Kidney (tissue), 14 donors: Measurements from ENCODE around the gene BCLAF1. TPM values are rescaled to one million over a fixed set of nuclear protein-coding genes. Genes with fewer than 3 reads are reported as not detected.
A peak's percentile ranks its signal among the peaks of the same experiment; 100 is the strongest.

Experiments
- DNase-seq, 5 donors: peaks; one replicate each; pipeline ENCODE4 v3.0.0-alpha.2; 2013 to 2020
- FAIRE-seq: peaks from 2 replicates; lab custom pipeline; 2012; peaks lifted over from hg19 to GRCh38; lab: Jason Lieb, UNC
- H3K27ac ChIP-seq, 2 donors: one replicate each; pipeline ENCODE4 v1.7.0; 2013; ENCODE audit warnings: low read depth in 2 of 2, low read length in 2 of 2, inconsistent platforms in 1 of 2
- H3K27me3 ChIP-seq: one replicate; pipeline ENCODE4 v1.7.1; 2013; ENCODE audit warnings: low read length, inconsistent platforms; ENCODE audit not compliant: control insufficient read depth, insufficient read depth
- H3K36me3 ChIP-seq, 3 donors: one replicate each; pipeline versions ENCODE4 v1.7.0 to v1.7.1; 2013; ENCODE audit warnings: low read length in 3 of 3, control low read depth in 1 of 3, inconsistent platforms in 1 of 3; ENCODE audit not compliant: insufficient read depth in 3 of 3, control insufficient read depth in 2 of 3
- H3K4me1 ChIP-seq, 3 donors: one replicate each; pipeline versions ENCODE4 v1.7.0 to v1.7.1; 2013; ENCODE audit warnings: low read length in 3 of 3, inconsistent platforms in 1 of 3, low read depth in 1 of 3; ENCODE audit not compliant: control insufficient read depth in 2 of 3, insufficient read depth in 2 of 3
- H3K4me3 ChIP-seq, 3 donors: one replicate each; pipeline versions ENCODE4 v1.7.0 to v1.8.1; 2013; ENCODE audit warnings: low read length in 3 of 3, control low read depth in 1 of 3, inconsistent platforms in 1 of 3
- H3K9ac ChIP-seq, 3 donors: one replicate each; pipeline versions ENCODE4 v1.7.0 to v1.7.1; 2013; ENCODE audit warnings: low read length in 3 of 3, control low read depth in 1 of 3, inconsistent platforms in 1 of 3
- H3K9me3 ChIP-seq, 3 donors: one replicate each; pipeline versions ENCODE4 v1.7.0 to v1.7.1; 2013; ENCODE audit warnings: low read length in 3 of 3, control low read depth in 1 of 3, inconsistent platforms in 1 of 3; ENCODE audit not compliant: control insufficient read depth in 2 of 3, insufficient read depth in 1 of 3
- CTCF ChIP-seq: IDR thresholded peaks from 3 replicates; pipeline ENCODE4 v1.5.1; 2012; ENCODE audit warnings: mild to moderate bottlenecking, moderate library complexity, borderline replicate concordance; ENCODE audit not compliant: insufficient read depth; ENCODE audit errors: extremely low read depth
- intact Hi-C: fragments of 100-400 bp; cut with DNase I; formaldehyde crosslinking; loops from one replicate; pipeline ENCODE4 v1.11.1; 2022
- polyA plus RNA-seq: library from polyadenylated mRNA; stranded (reverse); fragments of 350-450 nt; fragmentation: Illumina TruSeq; extraction: RNeasy Lipid Tissue Mini Kit (QIAGEN cat#74804); gene quantifications from one replicate; pipeline ENCODE4 v1.2.3, GENCODE V29; 2014; ENCODE audit warnings: low read depth, low replicate concordance; ENCODE audit not compliant: insufficient read depth
- total RNA-seq: library from RNA; stranded (reverse); fragmentation: NEBNext Ultra II Directional; extraction: Animal tissue kit (Norgen Biotek cat#: 25700); gene quantifications from one replicate; pipeline ENCODE4 v1.2.1, GENCODE V29; 2021
- donor health status: control.
- donor health status: control.
- donor health status: control.
- donor health status: control.
- donor health status: control.
- donor health status: DM: yes; HTN: yes; CAD: no.
- donor health status: Normal renal cell carcinoma (clear cell type).

Gene BCLAF1
- total and polyA plus RNA-seq, 2 donors from 2014 or later = 18.3 to 132 TPM

DNA sequence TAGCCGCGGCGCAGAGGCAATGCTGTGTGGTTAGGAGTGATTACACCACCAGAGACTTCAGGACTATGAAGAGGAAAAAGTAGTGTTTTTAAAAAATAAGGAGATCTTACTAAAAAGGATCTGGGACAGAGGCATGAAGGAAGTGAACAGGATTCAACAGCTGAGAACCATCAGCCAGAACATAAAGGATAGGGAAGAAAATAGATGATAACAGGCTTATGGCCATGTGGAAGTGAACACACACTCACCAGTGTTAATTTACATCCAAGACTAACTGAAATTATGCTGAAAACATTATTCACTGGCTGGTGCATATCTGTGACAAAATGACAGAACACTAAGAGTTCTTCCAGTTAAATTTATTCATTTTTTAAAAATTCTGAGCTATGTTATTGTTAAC is 47.5 kb upstream of the BCLAF1 start:
- Histone ChIP-seq H3K9ac (no peak overlapping the region), H3K27me3 (no peaks in the 10 kb centered on the region), H3K4me3 (no peak overlapping the region), H3K4me1 (no peaks in the 10 kb centered on the region), H3K36me3 (no peaks in the 10 kb centered on the region), H3K27ac (no peak overlapping the region), H3K9me3 (no peaks in the 10 kb centered on the region)
- DNase-seq (peak in 1 of 5 donors; percentile 62), FAIRE-seq (no peak)
- intact Hi-C loops = no loop called here
- no peak for TF ChIP-seq CTCF

GRCh38 chr6:136335736-136336363 is 46.2 kb upstream of the BCLAF1 start:
- FAIRE-seq (no peak), DNase-seq (peak in 3 of 5 donors; percentile 23 to 75 (median 46))
- no peak overlapping the region for H3K27ac ChIP-seq
- H3K9me3 ChIP-seq = no peaks in the 10 kb centered on the region
- peaks cover 0 to 5% (median 0%) of the 10 kb centered on the region in 3 donors for H3K4me1 ChIP-seq
- no peak for TF ChIP-seq CTCF
- intact Hi-C loops = no loop called here
- no peak overlapping the region for H3K4me3 ChIP-seq
- H3K27me3 ChIP-seq = no peaks in the 10 kb centered on the region
- no peaks in the 10 kb centered on the region for H3K36me3 ChIP-seq
- H3K9ac ChIP-seq = no peak overlapping the region

- no peak for DNase-seq
- H3K36me3 ChIP-seq = no peaks in the 10 kb centered on the region
- no peak overlapping the region for H3K27ac ChIP-seq
- no peak overlapping the region for H3K9ac ChIP-seq
- no peak for TF ChIP-seq CTCF
- H3K27me3 ChIP-seq = no peaks in the 10 kb centered on the region
- H3K9me3 ChIP-seq = no peaks in the 10 kb centered on the region
- peaks cover 0 to 5% (median 0%) of the 10 kb centered on the region in 3 donors for H3K4me1 ChIP-seq
- no peak overlapping the region for H3K4me3 ChIP-seq
- no peak for FAIRE-seq
- intact Hi-C loops = no loop called here
These were observed 45.2 kb upstream of the BCLAF1 start for GRCh38 chr6:136334853-136335252.

DNA sequence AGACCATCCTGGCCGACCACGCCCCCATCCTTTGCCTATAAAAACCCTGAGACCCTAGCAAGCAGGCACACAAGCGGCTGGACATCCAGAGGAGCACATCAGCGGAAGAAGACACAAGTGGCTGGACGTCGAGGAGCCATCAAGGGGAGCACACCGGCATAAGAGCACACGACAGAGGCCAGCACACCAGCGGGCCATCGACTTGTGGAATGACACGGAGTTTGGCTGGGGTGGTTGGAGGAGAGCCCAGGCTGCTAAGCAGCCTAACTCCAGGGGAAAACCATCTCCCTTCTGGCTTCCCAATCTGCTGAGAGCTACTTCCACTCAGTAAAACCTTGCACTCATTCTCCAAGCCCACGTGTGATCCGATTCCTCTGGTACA is 44.8 kb upstream of the BCLAF1 start:
- intact Hi-C loops = no loop called here
- peaks cover 0 to 5% (median 0%) of the 10 kb centered on the region in 3 donors for H3K4me1 ChIP-seq
- H3K9ac ChIP-seq = no peak overlapping the region
- TF ChIP-seq CTCF = no peak
- H3K9me3 ChIP-seq = no peaks in the 10 kb centered on the region
- no peaks in the 10 kb centered on the region for H3K36me3 ChIP-seq
- no peak for DNase-seq
- no peak overlapping the region for H3K4me3 ChIP-seq
- H3K27me3 ChIP-seq = no peaks in the 10 kb centered on the region
- no peak for FAIRE-seq
- no peak overlapping the region for H3K27ac ChIP-seq
